ENCODE results near the gene LENG9. TPM values are rescaled to one million over a fixed set of nuclear protein-coding genes. Genes with fewer than 3 reads are reported as not detected.
"Not testable (repeated sequence)": the region's sequence is repeated elsewhere in the genome, so short reads cannot be mapped to it uniquely, and the experiment has no call there.

The LENG9 gene
- total and polyA plus RNA-seq, 2 experiments from 2014 or later: 0.59 to 7.9 TPM

- Histone ChIP-seq H3K4me1 (ENCODE audit: insufficient read depth) (peaks cover 20% of the 10 kb centered on the region), H3K4me3 (no peak overlapping the region)
- no peak for DNase-seq (ENCODE audit: low spot score)
Observed at GRCh38 chr19:54469496-54469934, 5.9 kb upstream of the LENG9 start.

DNA sequence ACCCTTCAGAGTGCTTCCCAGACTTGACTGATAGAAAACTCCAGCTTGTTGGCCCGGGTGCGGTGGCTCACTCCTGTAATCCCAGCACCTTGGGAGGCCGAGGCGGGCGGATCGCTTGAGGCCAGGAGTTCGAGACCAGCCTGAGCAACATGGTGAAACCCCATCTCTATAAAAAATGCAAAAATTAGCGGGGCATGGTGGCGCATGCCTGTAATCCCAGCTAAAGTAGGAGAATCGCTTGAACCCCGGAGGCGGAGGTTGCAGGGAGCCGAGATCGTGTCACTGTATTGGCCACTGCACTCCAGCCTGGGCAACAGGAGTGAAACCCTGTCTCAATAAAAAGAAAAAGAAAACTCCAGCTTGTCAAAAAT, 2.5 kb upstream of the LENG9 start:
- H3K4me1 ChIP-seq (ENCODE audit: insufficient read depth): peaks cover 25% of the 10 kb centered on the region
- 96% methylated on average over 14 of the region's 14 CpGs for WGBS (ENCODE audit: low lambda C conversion rate, missing lambda C conversion rate)
- not testable (repeated sequence) for DNase-seq (ENCODE audit: low spot score)

More at GRCh38 chr19:54469496-54469934, 5.9 kb upstream of the LENG9 start:
- H3K27ac ChIP-seq: peak overlapping the region; percentile 6
- no peak overlapping the region for H3K4me2 ChIP-seq
- WGBS (ENCODE audit: low lambda C conversion rate, missing lambda C conversion rate): 69% methylated on average over 8 of the region's 8 CpGs
- no peaks in the 10 kb centered on the region for H3K27me3 ChIP-seq
- no peaks in the 10 kb centered on the region for H4K20me1 ChIP-seq (ENCODE audit: insufficient read depth, poor library complexity, severe bottlenecking)
- no peaks in the 10 kb centered on the region for H3K9me2 ChIP-seq (replicated peaks; ENCODE audit: insufficient read depth)
- no peak overlapping the region for H2AFZ ChIP-seq
- TF ChIP-seq EZH2phosphoT487 (IDR thresholded peaks at IDR 0.05; ENCODE audit: low read depth, severe bottlenecking, unreplicated experiment): no peak
- TF ChIP-seq, protein P1, sequence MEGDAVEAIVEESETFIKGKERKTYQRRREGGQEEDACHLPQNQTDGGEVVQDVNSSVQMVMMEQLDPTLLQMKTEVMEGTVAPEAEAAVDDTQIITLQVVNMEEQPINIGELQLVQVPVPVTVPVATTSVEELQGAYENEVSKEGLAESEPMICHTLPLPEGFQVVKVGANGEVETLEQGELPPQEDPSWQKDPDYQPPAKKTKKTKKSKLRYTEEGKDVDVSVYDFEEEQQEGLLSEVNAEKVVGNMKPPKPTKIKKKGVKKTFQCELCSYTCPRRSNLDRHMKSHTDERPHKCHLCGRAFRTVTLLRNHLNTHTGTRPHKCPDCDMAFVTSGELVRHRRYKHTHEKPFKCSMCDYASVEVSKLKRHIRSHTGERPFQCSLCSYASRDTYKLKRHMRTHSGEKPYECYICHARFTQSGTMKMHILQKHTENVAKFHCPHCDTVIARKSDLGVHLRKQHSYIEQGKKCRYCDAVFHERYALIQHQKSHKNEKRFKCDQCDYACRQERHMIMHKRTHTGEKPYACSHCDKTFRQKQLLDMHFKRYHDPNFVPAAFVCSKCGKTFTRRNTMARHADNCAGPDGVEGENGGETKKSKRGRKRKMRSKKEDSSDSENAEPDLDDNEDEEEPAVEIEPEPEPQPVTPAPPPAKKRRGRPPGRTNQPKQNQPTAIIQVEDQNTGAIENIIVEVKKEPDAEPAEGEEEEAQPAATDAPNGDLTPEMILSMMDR (IDR thresholded peaks at IDR 0.05; ENCODE audit: poor library complexity): no peak
- TF ChIP-seq EZH2 (IDR thresholded peaks at IDR 0.05; ENCODE audit: borderline replicate concordance): no peak
- H3K36me3 ChIP-seq (replicated peaks; ENCODE audit: insufficient read depth, low read depth): no peaks in the 10 kb centered on the region
- H3K9me3 ChIP-seq (ENCODE audit: low read depth): no peaks in the 10 kb centered on the region
- peaks cover 24% of the 10 kb centered on the region for H3K79me2 ChIP-seq

DNA sequence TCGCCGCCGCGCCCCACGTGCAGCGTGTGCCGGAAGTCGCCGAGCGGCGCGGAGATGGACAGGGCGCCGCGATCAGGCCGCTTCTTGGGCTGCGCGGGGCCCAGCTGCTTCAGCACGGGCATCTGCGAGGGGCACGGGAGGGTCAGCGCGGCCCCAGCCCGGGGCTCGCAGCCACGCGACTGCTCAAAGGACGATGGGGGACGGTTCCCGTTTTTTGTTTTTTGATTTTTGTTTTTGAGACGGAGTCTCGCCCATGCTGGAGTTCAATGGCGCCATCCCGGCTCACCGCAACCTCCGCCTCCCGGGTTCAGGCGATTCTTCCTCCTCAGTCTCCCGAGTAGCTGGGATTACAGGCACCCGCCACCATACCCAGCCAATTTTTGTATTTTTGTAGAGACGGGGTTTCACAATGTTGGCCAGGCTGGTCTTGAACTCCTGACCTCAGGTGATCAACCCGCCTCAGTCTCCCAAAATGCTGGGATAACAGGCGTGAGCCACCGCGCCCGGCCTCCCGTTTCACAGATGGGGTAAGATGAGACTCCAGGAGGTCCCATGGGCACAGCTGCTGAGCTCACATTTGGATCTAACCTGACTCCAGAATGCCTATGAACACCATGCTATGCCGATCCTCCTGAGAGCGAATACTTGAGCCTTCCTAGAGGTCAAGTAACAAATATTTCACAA, 2.0 kb upstream of the LENG9 start:
- Histone ChIP-seq H3K79me2 (peaks cover 21% of the 10 kb centered on the region), H2AFZ (no peak overlapping the region), H3K4me3 (no peak overlapping the region), H3K27ac (no peak overlapping the region), H3K4me1 (ENCODE audit: insufficient read depth) (peaks cover 19% of the 10 kb centered on the region), H3K4me2 (peak overlapping the region; percentile 91), H4K20me1 (ENCODE audit: insufficient read depth, poor library complexity, severe bottlenecking) (peaks cover 6% of the 10 kb centered on the region), H3K36me3 (replicated peaks; ENCODE audit: insufficient read depth, low read depth) (no peaks in the 10 kb centered on the region), H3K9me2 (replicated peaks; ENCODE audit: insufficient read depth) (no peaks in the 10 kb centered on the region), H3K9me3 (ENCODE audit: low read depth) (no peaks in the 10 kb centered on the region), H3K27me3 (no peaks in the 10 kb centered on the region)
- no peak for TF ChIP-seq EZH2 (IDR thresholded peaks at IDR 0.05; ENCODE audit: borderline replicate concordance)
- no peak for TF ChIP-seq EZH2phosphoT487 (IDR thresholded peaks at IDR 0.05; ENCODE audit: low read depth, severe bottlenecking, unreplicated experiment)
- TF ChIP-seq, protein P1 (IDR thresholded peaks at IDR 0.05; ENCODE audit: poor library complexity): no peak
- DNase-seq (ENCODE audit: low spot score): no peak
- WGBS (ENCODE audit: low lambda C conversion rate, missing lambda C conversion rate): 93% methylated on average over 37 of the region's 49 CpGs

More for the DNA sequence above, 2.5 kb upstream of the LENG9 start:
- not testable (repeated sequence) for H4K20me1 ChIP-seq (ENCODE audit: insufficient read depth, poor library complexity, severe bottlenecking); H3K4me2 ChIP-seq; H2AFZ ChIP-seq; H3K27me3 ChIP-seq; H3K9me2 ChIP-seq (replicated peaks; ENCODE audit: insufficient read depth); H3K9me3 ChIP-seq (ENCODE audit: low read depth); H3K27ac ChIP-seq; H3K4me3 ChIP-seq; H3K36me3 ChIP-seq (replicated peaks; ENCODE audit: insufficient read depth, low read depth)
- H3K79me2 ChIP-seq: peaks cover 26% of the 10 kb centered on the region

DNA sequence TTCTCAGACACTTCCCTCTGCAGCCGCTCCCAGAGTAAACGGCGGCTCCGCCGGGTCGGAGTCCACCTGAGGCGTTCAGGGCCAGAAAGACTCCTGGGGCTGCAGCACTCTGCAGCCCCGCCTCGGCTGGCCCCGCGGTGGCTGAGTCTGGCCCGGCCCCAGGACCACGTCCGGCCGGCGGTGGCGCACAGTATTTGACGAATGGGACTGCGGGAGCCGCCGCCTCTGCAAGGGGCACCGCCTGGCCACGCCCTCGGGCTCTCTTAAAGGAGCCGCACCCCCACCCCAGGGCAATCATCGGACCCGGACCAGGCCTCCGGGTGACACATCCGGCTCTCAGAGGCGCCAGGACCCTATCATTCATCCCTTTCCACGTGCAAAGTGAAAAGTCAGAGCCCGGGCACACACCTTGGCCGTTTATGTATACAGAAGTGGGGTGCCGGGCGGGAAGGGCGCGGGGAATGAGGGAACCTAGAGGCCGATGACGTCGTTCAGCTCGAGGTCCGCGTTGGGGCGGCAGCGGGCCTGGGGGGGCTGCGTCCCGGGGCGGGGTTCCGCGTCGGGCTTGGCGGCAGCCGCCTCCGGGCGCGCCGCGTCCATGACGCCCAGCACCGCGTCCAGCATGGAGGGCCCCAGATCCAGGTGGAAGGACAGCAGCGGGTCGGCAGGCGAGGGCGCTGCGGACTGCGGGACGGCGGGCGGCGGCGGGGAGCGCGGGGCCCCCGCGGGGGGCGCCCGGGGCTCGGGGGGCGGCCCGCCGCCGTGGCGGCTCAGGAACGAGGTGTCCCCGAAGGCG, 1.2 kb upstream of the LENG9 start:
- DNase-seq (ENCODE audit: low spot score): peak; percentile 96
- Histone ChIP-seq H3K36me3 (replicated peaks; ENCODE audit: insufficient read depth, low read depth) (no peaks in the 10 kb centered on the region), H4K20me1 (ENCODE audit: insufficient read depth, poor library complexity, severe bottlenecking) (peaks cover 13% of the 10 kb centered on the region), H3K4me1 (ENCODE audit: insufficient read depth) (peaks cover 19% of the 10 kb centered on the region), H2AFZ (no peak overlapping the region), H3K9me3 (ENCODE audit: low read depth) (no peaks in the 10 kb centered on the region), H3K4me2 (peak overlapping the region; percentile 91), H3K27ac (peak overlapping the region; percentile 88), H3K79me2 (peaks cover 14% of the 10 kb centered on the region), H3K9me2 (replicated peaks; ENCODE audit: insufficient read depth) (no peaks in the 10 kb centered on the region), H3K27me3 (no peaks in the 10 kb centered on the region), H3K4me3 (peak overlapping the region; percentile 18)
- 3% methylated on average over 45 of the region's 87 CpGs for WGBS (ENCODE audit: low lambda C conversion rate, missing lambda C conversion rate)
- TF ChIP-seq EZH2phosphoT487 (IDR thresholded peaks at IDR 0.05; ENCODE audit: low read depth, severe bottlenecking, unreplicated experiment) (no peak), EZH2 (IDR thresholded peaks at IDR 0.05; ENCODE audit: borderline replicate concordance) (no peak)
- TF ChIP-seq, protein P1 (IDR thresholded peaks at IDR 0.05; ENCODE audit: poor library complexity): no peak

All from hepatocyte (in vitro differentiated cells).